IMR-90 (cell line): ENCODE data around the gene MRPL33. TPM values are rescaled to one million over a fixed set of nuclear protein-coding genes. Genes with fewer than 3 reads are reported as not detected.

Experiments used
- ATAC-seq: fragments of 200-7000 bp; cut with Tn5 transposase; 2 replicates; pipeline ENCODE4 v1.9.1; 2020; ENCODE audit warnings: low read depth, mild to moderate bottlenecking, moderate library complexity
- BruUV-seq: library from RNA; stranded (reverse); fragments of 400-500 nt; replicated peaks from 2 replicates; lab custom pipeline; 2021; lab: Mats Ljungman, UMichigan
- CTCF ChIA-PET: fragments of 300-600 bp; formaldehyde crosslinking; extraction: SDS; loops from one replicate; lab custom pipeline; 2021; ENCODE audit warnings: antibody characterized with exemption; lab: Yijun Ruan, JAX
- POLR2A ChIA-PET: fragments of 300-600 bp; sonication (Branson Sonifier 250); formaldehyde crosslinking; loops from one replicate; lab custom pipeline; 2022; ENCODE audit warnings: antibody characterized with exemption; ENCODE audit not compliant: unreplicated experiment; lab: Charles Lee
- DNase-seq: peaks from one replicate; pipeline ENCODE4 v3.0.0; 2013
- H2AFZ ChIP-seq: replicated peaks from 2 replicates; pipeline ENCODE3; 2013; ENCODE audit warnings: low read length, mild to moderate bottlenecking; ENCODE audit not compliant: poor library complexity
- H2AK5ac ChIP-seq: 2 replicates; pipeline ENCODE4 v1.6.1; 2013; ENCODE audit warnings: low read depth, low read length, inconsistent platforms
- H2AK9ac ChIP-seq: replicated peaks from 2 replicates; pipeline ENCODE3; 2013; ENCODE audit warnings: mild to moderate bottlenecking, low read depth, low read length, moderate library complexity; ENCODE audit not compliant: poor library complexity
- H2BK120ac ChIP-seq: 2 replicates; pipeline ENCODE4 v1.6.1; 2013; ENCODE audit warnings: low read depth, low read length, inconsistent platforms
- H2BK15ac ChIP-seq: 3 replicates; pipeline ENCODE4 v1.6.1; 2013; ENCODE audit warnings: low read depth, low read length, inconsistent platforms
- H2BK20ac ChIP-seq: 2 replicates; pipeline ENCODE4 v1.6.1; 2013; ENCODE audit warnings: low read depth, mild to moderate bottlenecking, inconsistent platforms, low read length, moderate library complexity
- H2BK5ac ChIP-seq: 2 replicates; pipeline ENCODE4 v1.6.1; 2013; ENCODE audit warnings: mild to moderate bottlenecking, low read depth, low read length, inconsistent platforms; ENCODE audit not compliant: poor library complexity, severe bottlenecking
- H3K14ac ChIP-seq: replicated peaks from 2 replicates; pipeline ENCODE4 v1.6.1; 2013; ENCODE audit warnings: low read depth, low read length, inconsistent platforms
- H3K18ac ChIP-seq: 2 replicates; pipeline ENCODE4 v1.6.1; 2013; ENCODE audit warnings: low read depth, low read length, control low read depth
- H3K23ac ChIP-seq: 2 replicates; pipeline ENCODE4 v1.6.1; 2013; ENCODE audit warnings: low read depth, low read length, inconsistent platforms
- H3K27ac ChIP-seq: 2 replicates; pipeline ENCODE4 v1.5.1; 2013; ENCODE audit warnings: mild to moderate bottlenecking, control low read depth, low read length; ENCODE audit not compliant: insufficient read depth
- H3K27me3 ChIP-seq: 2 replicates; pipeline ENCODE4 v1.6.1; 2013; ENCODE audit warnings: low read length; ENCODE audit not compliant: control insufficient read depth, insufficient read depth
- H3K36me3 ChIP-seq: 2 replicates; pipeline ENCODE4 v1.6.1; 2013; ENCODE audit warnings: low read length, mixed read lengths; ENCODE audit not compliant: control insufficient read depth, insufficient read depth
- H3K4ac ChIP-seq: 2 replicates; pipeline ENCODE4 v1.6.1; 2013; ENCODE audit warnings: low read depth, low read length, inconsistent platforms
- H3K4me1 ChIP-seq: 2 replicates; pipeline ENCODE4 v1.6.1; 2013; ENCODE audit warnings: low read length, mixed read lengths; ENCODE audit not compliant: control insufficient read depth, insufficient read depth
- H3K4me2 ChIP-seq: 2 replicates; pipeline ENCODE4 v1.6.1; 2013; ENCODE audit warnings: low read depth, mild to moderate bottlenecking, control low read depth, low read length, moderate library complexity
- H3K4me3 ChIP-seq: 2 replicates; pipeline ENCODE4 v1.5.1; 2013; ENCODE audit warnings: low read depth, mild to moderate bottlenecking, control low read depth, low read length, moderate library complexity; ENCODE audit not compliant: insufficient read depth
- H3K56ac ChIP-seq: 2 replicates; pipeline ENCODE4 v1.6.1; 2013; ENCODE audit warnings: low read length, inconsistent platforms; ENCODE audit not compliant: insufficient read depth; ENCODE audit errors: extremely low read depth
- H3K79me1 ChIP-seq, 2 experiments: 2 replicates each; pipeline ENCODE4 v1.6.1; 2013; ENCODE audit warnings: low read length in 2 of 2, inconsistent platforms in 1 of 2, low read depth in 1 of 2
- H3K9ac ChIP-seq: 2 replicates; pipeline ENCODE4 v1.6.1; 2013; ENCODE audit warnings: low read depth, low read length, control low read depth
- H3K9me1 ChIP-seq: 2 replicates; pipeline ENCODE4 v1.6.1; 2013; ENCODE audit warnings: low read length, inconsistent platforms; ENCODE audit not compliant: insufficient read depth
- H3K9me3 ChIP-seq: 2 replicates; pipeline ENCODE4 v1.6.1; 2013; ENCODE audit warnings: low read length; ENCODE audit not compliant: control insufficient read depth, insufficient read depth
- H4K20me1 ChIP-seq: 2 replicates; pipeline ENCODE4 v1.6.1; 2013; ENCODE audit warnings: low read length, inconsistent platforms; ENCODE audit not compliant: insufficient read depth
- H4K5ac ChIP-seq: 2 replicates; pipeline ENCODE4 v1.6.1; 2013; ENCODE audit warnings: mild to moderate bottlenecking, low read depth, low read length, control low read depth
- H4K8ac ChIP-seq, 2 experiments: 2 replicates each; pipeline ENCODE4 v1.6.1; 2013; ENCODE audit warnings: low read depth in 2 of 2, low read length in 2 of 2, control low read depth in 1 of 2, inconsistent platforms in 1 of 2
- H4K91ac ChIP-seq: 2 replicates; pipeline ENCODE4 v1.6.1; 2013; ENCODE audit warnings: low read depth, low read length, inconsistent platforms; ENCODE audit not compliant: insufficient read depth
- BHLHE40 ChIP-seq: fragments of 150-350 bp; IDR thresholded peaks from 2 replicates; pipeline ENCODE4 v1.6.1; 2016; ENCODE audit warnings: mild to moderate bottlenecking, low read depth, low read length
- CEBPB ChIP-seq: IDR thresholded peaks from 2 replicates; pipeline ENCODE4 v1.6.1; 2012; ENCODE audit warnings: low read depth, low read length, improper control_type of control experiment
- FOS ChIP-seq: fragments of 150-350 bp; IDR thresholded peaks from 2 replicates; pipeline ENCODE4 v1.6.1; 2016; ENCODE audit warnings: low read depth, low read length
- MXI1 ChIP-seq: IDR thresholded peaks from 2 replicates; pipeline ENCODE4 v1.6.1; 2012; ENCODE audit warnings: low read depth, mild to moderate bottlenecking, low read length, moderate library complexity, borderline replicate concordance
- RCOR1 ChIP-seq: IDR thresholded peaks from 2 replicates; pipeline ENCODE4 v1.6.1; 2012; ENCODE audit warnings: mild to moderate bottlenecking, low read length, improper control_type of control experiment; ENCODE audit not compliant: insufficient replicate concordance
- RFX5 ChIP-seq: IDR thresholded peaks from 2 replicates; pipeline ENCODE4 v1.8.0; 2012; ENCODE audit warnings: low read depth, mild to moderate bottlenecking, low read length, moderate library complexity
- WGBS, 2 experiments: methylation state at CpG; one replicate each; pipeline versions ENCODE4 v1.1.5 to v1.1.7; 2013; ENCODE audit warnings: missing lambda C conversion rate in 2 of 2; ENCODE audit not compliant: insufficient read length in 1 of 2; ENCODE audit errors: extremely low coverage in 2 of 2; 5-methylcytosine and 5-hydroxymethylcytosine counted together
- dilution Hi-C: fragments of 300-500 bp; cut with HindIII; formaldehyde crosslinking; loops from one replicate; pipeline ENCODE4 v1.14.3; 2018; ENCODE audit warnings: low sequenced_read_pairs; ENCODE audit not compliant: unreplicated experiment
- in situ Hi-C: fragments of 300-500 bp; cut with MboI; formaldehyde crosslinking; loops from 3 replicates; pipeline ENCODE4 v1.14.3; 2019; ENCODE audit warnings: low sequenced_read_pairs, inconsistent platforms, mixed read lengths
- intact Hi-C: fragments of 100-400 bp; cut with micrococcal nuclease; formaldehyde crosslinking; loops from 2 replicates; pipeline ENCODE4 v1.10.0; 2022
- polyA plus RNA-seq, 3 experiments: library from polyadenylated mRNA; depleted of rRNA; stranded (reverse); fragments of >200 nt; gene quantifications; 2 replicates each; pipeline ENCODE4 v1.2.3, GENCODE V29; 2012; ENCODE audit warnings: low replicate concordance in 1 of 3
- total RNA-seq: library from RNA; depleted of rRNA; stranded (reverse); fragments of >200 nt; gene quantifications from 2 replicates; pipeline ENCODE4 v1.2.3, GENCODE V29; 2012
- TF ChIP-seq, protein P1 (sequence below): fragments of 150-350 bp; IDR thresholded peaks from 2 replicates; pipeline ENCODE4 v1.6.1; 2016; ENCODE audit warnings: low read depth, mild to moderate bottlenecking, low read length, moderate library complexity, borderline replicate concordance

Gene MRPL33
- total and polyA plus RNA-seq, 2 of the 4 experiments (the other 2 are of a cell fraction) = 13.3 to 101 TPM

DNA sequence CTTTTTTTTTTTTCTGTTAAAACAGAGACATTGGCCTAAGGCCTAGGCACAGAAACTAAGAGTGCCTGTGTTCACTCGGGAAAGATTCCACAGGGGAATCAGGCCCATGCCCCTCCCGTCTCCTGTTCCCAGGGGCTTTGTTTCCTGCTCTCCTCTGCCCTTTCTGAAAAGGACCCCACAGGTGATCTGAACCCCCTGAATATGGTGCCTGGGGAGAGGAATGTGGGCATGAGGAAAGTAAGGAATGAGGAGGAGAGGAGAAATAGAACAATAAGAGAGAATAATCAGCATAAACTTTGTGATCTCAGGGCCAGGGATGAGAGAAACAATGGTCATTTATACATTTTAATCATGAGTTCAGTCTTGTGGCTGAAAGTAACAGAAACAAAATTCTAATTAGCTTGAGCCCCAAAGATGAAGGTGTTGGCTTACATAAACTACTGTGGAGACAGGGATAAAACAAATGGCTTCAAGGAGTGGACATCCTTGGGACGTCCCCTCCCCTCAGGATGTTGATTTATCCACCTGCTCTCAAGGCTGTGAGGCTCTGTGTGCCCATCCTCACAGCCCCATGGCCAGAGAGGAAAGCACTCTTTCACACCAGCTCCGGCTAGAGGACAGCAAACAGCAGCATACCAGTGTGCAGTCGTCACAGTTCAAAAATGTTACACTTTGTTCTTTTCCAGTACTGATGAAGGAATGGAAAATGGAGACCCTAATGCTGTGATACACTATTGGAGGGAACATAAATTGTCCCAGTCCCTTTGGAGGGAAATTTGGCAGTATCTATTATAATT is 46.4 kb upstream of the MRPL33 start:
- no peak overlapping the region for H3K56ac ChIP-seq
- H3K4me3 ChIP-seq = no peak overlapping the region
- no peaks in the 10 kb centered on the region for H3K9me3 ChIP-seq
- no peak overlapping the region for H3K23ac ChIP-seq
- H2AFZ ChIP-seq = peak overlapping the region; percentile 78
- POLR2A ChIA-PET = no interaction called here
- peak overlapping the region; percentile 29; the same call in 1 of the 2 replicates for H3K4ac ChIP-seq
- DNase-seq = peak; percentile 51
- intact Hi-C loops (loop anchor here (5.0 kb wide), 1 partner anchor 727 kb away; no protein-coding TSS in a partner anchor), dilution Hi-C loops (no loop called here), in situ Hi-C loops (no loop called here)
- peak overlapping the region; percentile 23; the same call in 1 of the 3 replicates for H2BK15ac ChIP-seq
- H3K27ac ChIP-seq = peak overlapping the region; percentile 16; the same call in 1 of the 2 replicates
- WGBS, 2 experiments = no CpG with 5 or more reads among the region's 5 CpGs
- no peaks in the 10 kb centered on the region for H3K79me1 ChIP-seq
- no peak overlapping the region for H3K4me2 ChIP-seq
- H2BK120ac ChIP-seq = peak overlapping the region; percentile 62
- H2AK9ac ChIP-seq = peak overlapping the region; percentile 47
- TF ChIP-seq RFX5 (no peak), FOS (no peak), MXI1 (no peak), BHLHE40 (no peak), CEBPB (no peak), RCOR1 (no peak)
- TF ChIP-seq, protein P1, sequence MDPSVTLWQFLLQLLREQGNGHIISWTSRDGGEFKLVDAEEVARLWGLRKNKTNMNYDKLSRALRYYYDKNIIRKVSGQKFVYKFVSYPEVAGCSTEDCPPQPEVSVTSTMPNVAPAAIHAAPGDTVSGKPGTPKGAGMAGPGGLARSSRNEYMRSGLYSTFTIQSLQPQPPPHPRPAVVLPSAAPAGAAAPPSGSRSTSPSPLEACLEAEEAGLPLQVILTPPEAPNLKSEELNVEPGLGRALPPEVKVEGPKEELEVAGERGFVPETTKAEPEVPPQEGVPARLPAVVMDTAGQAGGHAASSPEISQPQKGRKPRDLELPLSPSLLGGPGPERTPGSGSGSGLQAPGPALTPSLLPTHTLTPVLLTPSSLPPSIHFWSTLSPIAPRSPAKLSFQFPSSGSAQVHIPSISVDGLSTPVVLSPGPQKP = no peak
- BruUV-seq = no TSS peak
- peak; percentile 70 for ATAC-seq
- H2BK5ac ChIP-seq = no peak overlapping the region
- no peak overlapping the region for H3K14ac ChIP-seq
- CTCF ChIA-PET = interaction anchor here (0.6 kb wide), 1 partner anchor 19 kb away, joined by 3 read pairs; no protein-coding TSS in a partner anchor
- peak overlapping the region; percentile 58 for H2BK20ac ChIP-seq
- H3K18ac ChIP-seq = no peak overlapping the region
- H2AK5ac ChIP-seq = peak overlapping the region; percentile 76; the same call in 1 of the 2 replicates
- peaks cover 8% of the 10 kb centered on the region for H3K4me1 ChIP-seq
- H4K91ac ChIP-seq = peak overlapping the region; percentile 51
- H3K36me3 ChIP-seq = no peaks in the 10 kb centered on the region
- no peaks in the 10 kb centered on the region for H3K27me3 ChIP-seq
- H4K20me1 ChIP-seq = no peaks in the 10 kb centered on the region
- H3K9me1 ChIP-seq = peaks cover 10% of the 10 kb centered on the region
- H4K8ac ChIP-seq = no peak overlapping the region; a peak in 1 of 4 replicates
- no peak overlapping the region for H4K5ac ChIP-seq
- no peak overlapping the region for H3K9ac ChIP-seq
